HG02610 (cell line): ENCODE data around the gene VAV2.

ENCODE experiments used
- ATAC-seq: cut with Tn5 transposase; IDR thresholded peaks from one replicate; pipeline ENCODE4 v1.9.1; 2021; ENCODE audit warnings: mild to moderate bottlenecking, moderate library complexity; ENCODE audit not compliant: unreplicated experiment

The VAV2 gene

GRCh38 chr9:134027561-134027960, 35.4 kb upstream of the VAV2 start:
- ATAC-seq, result no peak

GRCh38 chr9:134026981-134027380, 34.9 kb upstream of the VAV2 start:
- ATAC-seq, result no peak

GRCh38 chr9:134026581-134026980, 34.5 kb upstream of the VAV2 start:
- ATAC-seq, result no peak

- peak; percentile 10 for ATAC-seq
These were observed 33.8 kb upstream of the VAV2 start for GRCh38 chr9:134025606-134026541.

GRCh38 chr9:134024828-134025605, 32.9 kb upstream of the VAV2 start, which contains the start of gene BRD3OS:
Gene BRD3OS (plus strand): TSS chr9:134025481. CDS start chr9:134026748, 1,267 bp downstream.
- ATAC-seq, result peak; percentile 80

GRCh38 chr9:134024214-134024792, 32.2 kb upstream of the VAV2 start:
- ATAC-seq, result no peak

- ATAC-seq, result no peak
These were observed 22.8 kb upstream of the VAV2 start for GRCh38 chr9:134014946-134015345.

- no peak for ATAC-seq
These were observed 19.3 kb upstream of the VAV2 start for GRCh38 chr9:134011401-134011800.

- no peak for ATAC-seq
These were observed 18.4 kb upstream of the VAV2 start for GRCh38 chr9:134010310-134011173.

GRCh38 chr9:134007571-134007970, 15.4 kb upstream of the VAV2 start:
- no peak for ATAC-seq

GRCh38 chr9:134007150-134007549, 15.0 kb upstream of the VAV2 start:
- ATAC-seq, result no peak

- ATAC-seq, result no peak
These were observed 13.3 kb upstream of the VAV2 start for GRCh38 chr9:134005381-134005780.

- no peak for ATAC-seq
These were observed 12.8 kb upstream of the VAV2 start for GRCh38 chr9:134004881-134005280.

GRCh38 chr9:134004131-134004873, 12.2 kb upstream of the VAV2 start:
- ATAC-seq, result no peak

- ATAC-seq, result no peak
These were observed 11.1 kb upstream of the VAV2 start for GRCh38 chr9:134003237-134003636.

GRCh38 chr9:134002796-134003195, 10.7 kb upstream of the VAV2 start:
- ATAC-seq, result no peak

GRCh38 chr9:133999851-134000265, 7.7 kb upstream of the VAV2 start:
- ATAC-seq, result no peak

GRCh38 chr9:133998915-133999595, 6.9 kb upstream of the VAV2 start:
- ATAC-seq, result no peak

GRCh38 chr9:133997584-133997983, 5.5 kb upstream of the VAV2 start:
- ATAC-seq, result no peak
